Adrenal gland (tissue), 5 donors: ENCODE data around the gene POLR1C.

Experiments
- CTCF ChIP-seq, 6 experiments: fragments of 450-650 bp in 4 of 6; fragments of 200-600 bp in 2 of 6; sonication (generic) in 1 of 6; IDR thresholded peaks; 1 replicate in 5 of 6; 2 replicates in 1 of 6; pipeline versions ENCODE4 v1.5.1 to v1.8.0; 2016 to 2021; ENCODE audit warnings: antibody characterized with exemption in 6 of 6, mild to moderate bottlenecking in 2 of 6, moderate library complexity in 1 of 6
- POLR2A ChIP-seq, 2 donors: fragments of 450-650 bp; IDR thresholded peaks; one replicate each; pipeline ENCODE4 v1.6.1; 2017; ENCODE audit warnings: antibody characterized with exemption in 2 of 2, mild to moderate bottlenecking in 2 of 2, moderate library complexity in 1 of 2
- donor health status: DM: no; HTN: no; CAD: no.

DNA sequence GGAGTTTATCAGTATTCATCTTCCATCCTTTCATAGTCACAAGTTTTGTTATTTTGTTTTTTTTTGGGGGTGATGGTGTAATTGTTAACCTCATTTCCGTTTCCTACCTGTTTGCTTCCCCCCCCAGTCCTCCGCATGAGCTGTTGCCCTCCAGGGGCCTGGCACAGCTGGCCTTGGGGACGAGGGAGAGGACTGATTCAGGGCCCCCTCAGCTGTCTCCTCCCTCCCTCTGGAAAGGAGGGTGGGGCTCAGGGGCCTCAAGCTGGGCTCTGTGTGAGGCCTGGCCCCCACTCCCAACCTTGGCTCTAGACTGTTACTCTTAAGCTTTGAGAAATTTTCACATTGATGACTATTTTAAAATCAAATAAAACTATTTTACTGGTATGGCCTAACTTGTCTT lies 10.7 kb upstream of the POLR1C start:
- TF ChIP-seq CTCF (IDR thresholded peaks at IDR 0.05) (no peak), POLR2A (IDR thresholded peaks at IDR 0.05) (no peak)
